KMS-11 (cell line): ENCODE measurements around the gene IL17RA.

Source experiments
- H2AFZ ChIP-seq: fragments of 200-600 bp; sonication (generic); 2 replicates; pipeline ENCODE4 v1.6.1; 2016; ENCODE audit warnings: antibody characterized with exemption, mixed run types, low read depth
- H3K27ac ChIP-seq: fragments of 200-600 bp; sonication (generic); 2 replicates; pipeline ENCODE4 v1.6.1; 2016; ENCODE audit warnings: mild to moderate bottlenecking, mixed run types
- H3K27me3 ChIP-seq: fragments of 200-600 bp; sonication (generic); 2 replicates; pipeline ENCODE4 v1.6.1; 2017; ENCODE audit warnings: mild to moderate bottlenecking, low read depth, mixed run types, moderate library complexity; ENCODE audit not compliant: insufficient read depth
- H3K36me3 ChIP-seq: fragments of 200-600 bp; sonication (generic); 2 replicates; pipeline ENCODE4 v1.6.1; 2017; ENCODE audit warnings: mild to moderate bottlenecking, mixed run types; ENCODE audit not compliant: insufficient read depth
- H3K4me1 ChIP-seq: fragments of 200-600 bp; sonication (generic); 2 replicates; pipeline ENCODE4 v1.6.1; 2016; ENCODE audit warnings: mild to moderate bottlenecking, low read depth, mixed run types; ENCODE audit not compliant: poor library complexity, severe bottlenecking
- H3K4me2 ChIP-seq: fragments of 200-600 bp; sonication (generic); 2 replicates; pipeline ENCODE4 v1.7.0; 2016; ENCODE audit warnings: mild to moderate bottlenecking, mixed run types
- H3K4me3 ChIP-seq: fragments of 200-600 bp; sonication (generic); IDR thresholded peaks from 2 replicates; pipeline ENCODE4 v1.6.1; 2017; ENCODE audit warnings: low read depth, low read length, mixed read lengths; ENCODE audit not compliant: insufficient read depth
- H3K79me2 ChIP-seq: fragments of 200-600 bp; sonication (generic); 2 replicates; pipeline ENCODE4 v1.6.1; 2016; ENCODE audit warnings: low read depth, mixed run types; ENCODE audit not compliant: insufficient read depth
- H3K9ac ChIP-seq: fragments of 200-600 bp; sonication (generic); 2 replicates; pipeline ENCODE4 v1.6.1; 2016; ENCODE audit warnings: mild to moderate bottlenecking, mixed run types
- H4K20me1 ChIP-seq: fragments of 200-600 bp; sonication (generic); 2 replicates; pipeline ENCODE4 v1.6.1; 2016; ENCODE audit warnings: mild to moderate bottlenecking, mixed run types; ENCODE audit not compliant: insufficient read depth
- TF ChIP-seq, protein P1 (sequence below): fragments of 200-600 bp; sonication (generic); conservative IDR thresholded peaks from 2 replicates; pipeline ENCODE4 v1.6.1; 2017; ENCODE audit warnings: low read depth, mild to moderate bottlenecking, antibody characterized with exemption, low read length, moderate library complexity, mixed read lengths

The IL17RA gene

DNA sequence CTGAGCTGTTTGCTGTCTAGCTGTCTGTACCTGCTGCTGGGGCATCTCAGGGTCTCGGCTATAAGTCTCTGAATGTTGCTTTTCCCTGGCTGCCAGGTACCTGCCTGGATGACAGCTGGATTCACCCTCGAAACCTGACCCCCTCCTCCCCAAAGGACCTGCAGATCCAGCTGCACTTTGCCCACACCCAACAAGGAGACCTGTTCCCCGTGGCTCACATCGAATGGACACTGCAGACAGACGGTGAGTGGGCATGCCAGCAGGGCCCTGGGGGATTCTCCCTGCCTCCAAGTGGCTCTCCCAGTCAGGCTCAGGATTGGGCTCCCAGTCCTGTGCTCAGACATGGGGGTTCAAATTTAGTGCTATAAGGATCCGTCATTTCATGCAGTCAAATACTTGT, 12.9 kb downstream of the IL17RA start:
- H3K9ac ChIP-seq, result no peak overlapping the region
- no peaks in the 10 kb centered on the region for H3K27me3 ChIP-seq
- H4K20me1 ChIP-seq, result no peaks in the 10 kb centered on the region
- no peak overlapping the region for H3K4me2 ChIP-seq
- no peaks in the 10 kb centered on the region for H3K4me1 ChIP-seq
- H3K27ac ChIP-seq, result no peak overlapping the region
- no peak overlapping the region for H2AFZ ChIP-seq
- H3K79me2 ChIP-seq, result no peaks in the 10 kb centered on the region
- no peaks in the 10 kb centered on the region for H3K36me3 ChIP-seq
- TF ChIP-seq, protein P1, sequence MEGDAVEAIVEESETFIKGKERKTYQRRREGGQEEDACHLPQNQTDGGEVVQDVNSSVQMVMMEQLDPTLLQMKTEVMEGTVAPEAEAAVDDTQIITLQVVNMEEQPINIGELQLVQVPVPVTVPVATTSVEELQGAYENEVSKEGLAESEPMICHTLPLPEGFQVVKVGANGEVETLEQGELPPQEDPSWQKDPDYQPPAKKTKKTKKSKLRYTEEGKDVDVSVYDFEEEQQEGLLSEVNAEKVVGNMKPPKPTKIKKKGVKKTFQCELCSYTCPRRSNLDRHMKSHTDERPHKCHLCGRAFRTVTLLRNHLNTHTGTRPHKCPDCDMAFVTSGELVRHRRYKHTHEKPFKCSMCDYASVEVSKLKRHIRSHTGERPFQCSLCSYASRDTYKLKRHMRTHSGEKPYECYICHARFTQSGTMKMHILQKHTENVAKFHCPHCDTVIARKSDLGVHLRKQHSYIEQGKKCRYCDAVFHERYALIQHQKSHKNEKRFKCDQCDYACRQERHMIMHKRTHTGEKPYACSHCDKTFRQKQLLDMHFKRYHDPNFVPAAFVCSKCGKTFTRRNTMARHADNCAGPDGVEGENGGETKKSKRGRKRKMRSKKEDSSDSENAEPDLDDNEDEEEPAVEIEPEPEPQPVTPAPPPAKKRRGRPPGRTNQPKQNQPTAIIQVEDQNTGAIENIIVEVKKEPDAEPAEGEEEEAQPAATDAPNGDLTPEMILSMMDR, result no peak
- no peak overlapping the region for H3K4me3 ChIP-seq

GRCh38 chr22:17098379-17098819, 13.6 kb downstream of the IL17RA start:
- Histone ChIP-seq H2AFZ (no peak overlapping the region), H4K20me1 (no peaks in the 10 kb centered on the region), H3K4me2 (no peak overlapping the region), H3K27me3 (no peaks in the 10 kb centered on the region), H3K27ac (no peak overlapping the region), H3K9ac (no peak overlapping the region), H3K79me2 (no peaks in the 10 kb centered on the region), H3K4me1 (no peaks in the 10 kb centered on the region), H3K36me3 (no peaks in the 10 kb centered on the region), H3K4me3 (no peak overlapping the region)
- TF ChIP-seq, protein P1, result no peak

DNA sequence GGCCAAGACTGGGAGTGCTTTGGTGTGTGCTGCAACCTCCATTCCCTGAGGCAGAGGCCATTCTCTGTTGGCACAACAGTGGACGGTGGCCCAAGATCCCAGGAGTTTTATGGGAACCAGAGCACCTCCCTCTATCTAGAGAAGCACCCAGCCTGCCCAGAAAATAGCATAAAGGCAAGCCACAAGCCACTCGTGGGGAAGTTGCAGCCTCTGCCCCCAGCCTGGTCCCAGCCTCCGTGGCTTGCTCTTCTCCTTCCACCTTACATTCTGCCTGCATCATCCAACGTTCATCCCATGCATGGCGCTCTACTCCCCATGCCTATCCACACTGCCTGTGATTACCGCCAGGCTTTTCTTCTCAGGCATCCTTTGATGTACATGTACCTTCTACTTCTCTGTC, 15.8 kb downstream of the IL17RA start:
- no peaks in the 10 kb centered on the region for H3K27me3 ChIP-seq
- no peaks in the 10 kb centered on the region for H3K4me1 ChIP-seq
- H3K4me2 ChIP-seq, result no peak overlapping the region
- H3K79me2 ChIP-seq, result no peaks in the 10 kb centered on the region
- no peak overlapping the region for H3K27ac ChIP-seq
- H3K4me3 ChIP-seq, result no peak overlapping the region
- H2AFZ ChIP-seq, result no peak overlapping the region
- H4K20me1 ChIP-seq, result no peaks in the 10 kb centered on the region
- TF ChIP-seq, protein P1, result no peak
- H3K36me3 ChIP-seq, result no peaks in the 10 kb centered on the region
- no peak overlapping the region for H3K9ac ChIP-seq

- Histone ChIP-seq H3K4me3 (no peak overlapping the region), H3K36me3 (no peaks in the 10 kb centered on the region), H3K27me3 (no peaks in the 10 kb centered on the region), H3K27ac (no peak overlapping the region), H3K9ac (no peak overlapping the region), H3K4me2 (no peak overlapping the region), H3K4me1 (no peaks in the 10 kb centered on the region), H4K20me1 (no peaks in the 10 kb centered on the region), H3K79me2 (no peaks in the 10 kb centered on the region), H2AFZ (no peak overlapping the region)
- TF ChIP-seq, protein P1, result no peak
Measured at GRCh38 chr22:17101475-17102296, 16.9 kb downstream of the IL17RA start.
